ENCODE measurements around the gene STARD5. TPM values are rescaled to one million over a fixed set of nuclear protein-coding genes. Genes with fewer than 3 reads are reported as not detected.

The STARD5 gene
- total and polyA plus RNA-seq, 2 of the 8 experiments (the other 6 are each of a cell fraction or from before 2014, with no cell fraction given) = 5.5 to 10.4 TPM

DNA sequence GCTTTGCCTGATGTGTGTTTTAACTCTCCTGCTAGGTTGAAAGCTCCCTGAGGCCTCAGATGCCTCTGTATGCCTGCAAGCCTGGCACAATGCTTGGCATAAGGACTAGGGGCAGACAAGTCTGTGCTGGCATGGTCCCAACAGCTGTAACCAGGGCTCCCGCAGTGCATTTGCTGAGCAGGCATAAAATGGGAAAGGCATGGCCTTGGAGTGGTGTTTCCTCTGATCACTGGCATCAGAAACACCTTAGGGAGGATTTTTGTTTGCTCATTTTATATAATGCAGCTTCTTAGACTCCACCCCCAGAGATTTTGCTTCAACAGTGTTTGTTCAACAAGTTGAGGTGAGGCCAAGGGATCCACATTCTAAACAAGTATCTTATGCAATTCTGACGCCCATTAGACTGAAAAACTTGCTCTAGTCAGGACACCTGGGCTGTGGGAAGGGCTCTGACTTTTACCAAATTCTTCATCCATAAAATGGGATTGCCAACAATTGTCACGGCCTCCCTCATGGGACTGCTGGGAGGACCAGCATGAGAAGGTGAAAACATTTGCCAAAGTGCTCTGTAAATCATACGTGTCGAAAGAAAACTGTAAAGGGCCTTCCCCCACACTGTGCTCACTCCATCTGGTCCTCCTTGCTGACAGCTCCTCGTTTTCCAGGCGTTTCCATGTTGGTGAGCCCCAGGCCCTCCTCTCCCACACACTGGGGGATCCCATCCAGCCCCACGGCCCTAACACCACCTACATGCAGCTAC lies 43.1 kb downstream of the STARD5 start:
- Histone ChIP-seq H2BK20ac (ENCODE audit: low read length) (no peak overlapping the region), H3K27me3 (replicated peaks in 1 of 4; ENCODE audit: control insufficient read depth in 3 of 4, extremely low read depth in 1 of 4, insufficient read depth in 3 of 4, low read length in 3 of 4) (no peaks in the 10 kb centered on the region), H3K56ac (replicated peaks; ENCODE audit: insufficient read length, low read depth, low read length) (no peak overlapping the region), H2AFZ (ENCODE audit: low read length) (no peak overlapping the region; the same call in 1 of the 2 replicates), H3K4me2 (ENCODE audit: insufficient read depth in 1 of 2, low read depth in 2 of 2, low read length in 2 of 2) (no peak overlapping the region), H3K79me1 (ENCODE audit: low read depth, low read length) (no peaks in the 10 kb centered on the region), H3K36me3 (ENCODE audit: control insufficient read depth in 2 of 4, insufficient read depth in 4 of 4, low read length in 3 of 4) (no peaks in the 10 kb centered on the region), H3K4me3 (ENCODE audit: extremely low read depth in 1 of 4, insufficient read depth in 2 of 4, low read depth in 3 of 4, low read length in 4 of 4) (no peak overlapping the region), H4K91ac (replicated peaks; ENCODE audit: insufficient read length, low read length) (no peak overlapping the region), H4K8ac (ENCODE audit: extremely low read depth, insufficient read depth, low read length) (no peak overlapping the region), H3K9ac (replicated peaks in 1 of 4; ENCODE audit: extremely low read depth in 1 of 4, low read depth in 3 of 4, low read length in 3 of 4) (no peak overlapping the region), H2BK12ac (ENCODE audit: low read depth, low read length) (no peak overlapping the region), H3K79me2 (ENCODE audit: control insufficient read depth in 1 of 2, insufficient read depth in 2 of 2, low read length in 2 of 2) (no peaks in the 10 kb centered on the region), H3K23ac (ENCODE audit: insufficient read length) (no peak overlapping the region), H2BK15ac (ENCODE audit: low read length) (no peak overlapping the region), H4K5ac (ENCODE audit: insufficient read length, low read depth, low read length) (no peak overlapping the region), H2AK5ac (ENCODE audit: low read depth, low read length) (no peak overlapping the region), H3K27ac (ENCODE audit: low read depth, low read length) (no peak overlapping the region), H3K23me2 (ENCODE audit: low read depth, low read length) (no peaks in the 10 kb centered on the region), H3K4ac (replicated peaks; ENCODE audit: insufficient read length, low read depth, low read length) (no peak overlapping the region), H2BK5ac (ENCODE audit: low read depth, low read length) (no peak overlapping the region; the same call in 1 of the 2 replicates), H3K14ac (ENCODE audit: insufficient read length) (no peak overlapping the region), H2BK120ac (replicated peaks; ENCODE audit: low read depth, low read length) (no peak overlapping the region), H3K4me1 (replicated peaks in 1 of 4; ENCODE audit: control insufficient read depth in 3 of 4, insufficient read depth in 4 of 4, low read length in 3 of 4) (no peaks in the 10 kb centered on the region), H3K18ac (ENCODE audit: extremely low read depth, low read length) (no peak overlapping the region), H3K9me3 (ENCODE audit: insufficient read depth in 2 of 2, low read depth in 1 of 2, low read length in 1 of 2) (peaks cover 6 to 12% of the 10 kb centered on the region in 2 experiments; a peak in 2 of 4 replicates), H4K20me1 (replicated peaks in 1 of 2; ENCODE audit: control insufficient read depth in 1 of 2, insufficient read depth in 2 of 2, low read length in 2 of 2) (no peaks in the 10 kb centered on the region)
- POLR2A ChIA-PET (ENCODE audit: partially characterized antibody) = no interaction called here
- CTCF ChIA-PET (ENCODE audit: partially characterized antibody) = interaction anchor here (0.7 to 3.3 kb wide), 12 partner anchors 11 to 129 kb away, joined by 3 to 21 read pairs (median 4); no protein-coding TSS in a partner anchor
- DNase-seq (ENCODE audit: low read depth in 1 of 2, low spot score in 2 of 2) = no peak
- 88% methylated on average over 7 of the region's 8 CpGs; no CpG with 5 or more reads in 1 of the 2 experiments for WGBS, 2 experiments (ENCODE audit: extremely low coverage in 1 of 2, insufficient coverage in 1 of 2, insufficient read length in 1 of 2, insufficient replicate concordance in 2 of 2, low coverage in 1 of 2, low lambda C conversion rate in 2 of 2, missing lambda C conversion rate in 1 of 2)
- FAIRE-seq = no peak
- TF ChIP-seq, protein P1, sequence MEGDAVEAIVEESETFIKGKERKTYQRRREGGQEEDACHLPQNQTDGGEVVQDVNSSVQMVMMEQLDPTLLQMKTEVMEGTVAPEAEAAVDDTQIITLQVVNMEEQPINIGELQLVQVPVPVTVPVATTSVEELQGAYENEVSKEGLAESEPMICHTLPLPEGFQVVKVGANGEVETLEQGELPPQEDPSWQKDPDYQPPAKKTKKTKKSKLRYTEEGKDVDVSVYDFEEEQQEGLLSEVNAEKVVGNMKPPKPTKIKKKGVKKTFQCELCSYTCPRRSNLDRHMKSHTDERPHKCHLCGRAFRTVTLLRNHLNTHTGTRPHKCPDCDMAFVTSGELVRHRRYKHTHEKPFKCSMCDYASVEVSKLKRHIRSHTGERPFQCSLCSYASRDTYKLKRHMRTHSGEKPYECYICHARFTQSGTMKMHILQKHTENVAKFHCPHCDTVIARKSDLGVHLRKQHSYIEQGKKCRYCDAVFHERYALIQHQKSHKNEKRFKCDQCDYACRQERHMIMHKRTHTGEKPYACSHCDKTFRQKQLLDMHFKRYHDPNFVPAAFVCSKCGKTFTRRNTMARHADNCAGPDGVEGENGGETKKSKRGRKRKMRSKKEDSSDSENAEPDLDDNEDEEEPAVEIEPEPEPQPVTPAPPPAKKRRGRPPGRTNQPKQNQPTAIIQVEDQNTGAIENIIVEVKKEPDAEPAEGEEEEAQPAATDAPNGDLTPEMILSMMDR (IDR thresholded peaks at IDR 0.05; ENCODE audit: control extremely low read depth in 1 of 3, insufficient read depth in 1 of 3, low read depth in 1 of 3, low read length in 3 of 3) = no peak
- TF ChIP-seq HDAC6 (IDR thresholded peaks at IDR 0.05; ENCODE audit: low read depth, low read length) = no peak
- no peak for TF ChIP-seq PHF8 (conservative IDR thresholded peaks at IDR 0.05; ENCODE audit: low read depth, low read length)
- no peak for TF ChIP-seq MAX (IDR thresholded peaks at IDR 0.05)
- no peak for TF ChIP-seq BACH1 (IDR thresholded peaks at IDR 0.05; ENCODE audit: low read length)

Measured in H1 (cell line).